GM23248 (cell line): ENCODE data around the gene RCAN2. TPM values are rescaled to one million over a fixed set of nuclear protein-coding genes. Genes with fewer than 3 reads are reported as not detected.

ENCODE experiments used
- DNase-seq: peaks from one replicate; pipeline ENCODE4 v3.0.0-alpha.2; 2015
- H2AFZ ChIP-seq: fragments of 200-600 bp; sonication (generic); 2 replicates; pipeline ENCODE4 v1.6.1; 2016; ENCODE audit warnings: antibody characterized with exemption
- H3F3A ChIP-seq: fragments of 200-600 bp; sonication (generic); 2 replicates; pipeline ENCODE4 v1.6.1; 2016; ENCODE audit warnings: mild to moderate bottlenecking, antibody characterized with exemption, mixed run types; ENCODE audit not compliant: insufficient read depth
- H3K27ac ChIP-seq: fragments of 200-600 bp; sonication (generic); 2 replicates; pipeline ENCODE4 v1.5.1; 2016; ENCODE audit warnings: mild to moderate bottlenecking
- H3K27me3 ChIP-seq: fragments of 200-600 bp; sonication (generic); replicated peaks from 2 replicates; pipeline ENCODE4 v1.6.1; 2016; ENCODE audit warnings: mild to moderate bottlenecking; ENCODE audit not compliant: insufficient read depth
- H3K36me3 ChIP-seq: fragments of 200-600 bp; sonication (generic); 2 replicates; pipeline ENCODE4 v1.6.1; 2016; ENCODE audit warnings: low read depth, mild to moderate bottlenecking
- H3K4me1 ChIP-seq: fragments of 200-600 bp; sonication (generic); 2 replicates; pipeline ENCODE4 v1.6.1; 2016; ENCODE audit warnings: mild to moderate bottlenecking; ENCODE audit not compliant: insufficient read depth
- H3K4me2 ChIP-seq: fragments of 200-600 bp; sonication (generic); one replicate; pipeline ENCODE4 v1.6.1; 2016; ENCODE audit warnings: mild to moderate bottlenecking; ENCODE audit not compliant: unreplicated experiment
- H3K4me3 ChIP-seq: fragments of 200-600 bp; sonication (generic); 2 replicates; pipeline ENCODE4 v1.5.1; 2016; ENCODE audit warnings: mild to moderate bottlenecking
- H3K79me2 ChIP-seq: fragments of 200-600 bp; sonication (generic); 2 replicates; pipeline ENCODE4 v1.6.1; 2016; ENCODE audit warnings: mild to moderate bottlenecking; ENCODE audit not compliant: insufficient read depth
- H3K9ac ChIP-seq: fragments of 200-600 bp; sonication (generic); 2 replicates; pipeline ENCODE4 v1.6.1; 2016; ENCODE audit warnings: mild to moderate bottlenecking
- H3K9me2 ChIP-seq: fragments of 200-600 bp; sonication (generic); 2 replicates; pipeline ENCODE4 v1.6.1; 2016; ENCODE audit warnings: mixed run types, mild to moderate bottlenecking, moderate library complexity; ENCODE audit not compliant: insufficient read depth
- H3K9me3 ChIP-seq: fragments of 200-600 bp; sonication (generic); one replicate; pipeline ENCODE4 v1.6.1; 2017; ENCODE audit warnings: low read depth
- H4K20me1 ChIP-seq: fragments of 200-600 bp; sonication (generic); 2 replicates; pipeline ENCODE4 v1.6.0; 2016; ENCODE audit not compliant: insufficient read depth
- EZH2 ChIP-seq: fragments of 200-600 bp; sonication (generic); IDR thresholded peaks from 2 replicates; pipeline ENCODE4 v1.6.1; 2018; ENCODE audit warnings: antibody characterized with exemption, mild to moderate bottlenecking; ENCODE audit not compliant: insufficient read depth, poor library complexity, severe bottlenecking
- EZH2phosphoT487 ChIP-seq: fragments of 200-600 bp; sonication (generic); IDR thresholded peaks from 2 replicates; pipeline ENCODE4 v1.6.1; 2018; ENCODE audit warnings: antibody characterized with exemption, moderate library complexity, mild to moderate bottlenecking, low read depth; ENCODE audit not compliant: insufficient read depth
- WGBS, 2 experiments: methylation state at CpG; one replicate each; pipeline ENCODE4 v1.1.6; 2015 to 2017; ENCODE audit warnings: low lambda C conversion rate in 2 of 2, low coverage in 1 of 2; ENCODE audit errors: missing lambda C conversion rate in 2 of 2; 5-methylcytosine and 5-hydroxymethylcytosine counted together
- in situ Hi-C: fragments of 300-500 bp; cut with MboI; formaldehyde crosslinking; loops from 2 replicates; pipeline ENCODE4 v1.15.0; 2020
- polyA plus RNA-seq: library from polyadenylated mRNA; unstranded; fragments of >200 nt; fragmentation: Nextera tagmentation; extraction: Ambion mirVana; gene quantifications from 2 replicates; pipeline ENCODE4 v1.2.1, GENCODE V29; 2016
- total RNA-seq: library from RNA; depleted of rRNA; stranded (reverse); fragments of >200 nt; shearing (Covaris generic); gene quantifications from 2 replicates; pipeline ENCODE4 v1.2.3, GENCODE V29; 2014

Gene RCAN2
- total and polyA plus RNA-seq, 2 experiments from 2014 or later: 6.5 to 8.8 TPM

GRCh38 chr6:46191961-46192360 lies 299.3 kb downstream of the RCAN2 start:
- Histone ChIP-seq H3K9ac (no peak overlapping the region), H3F3A (peaks cover 18% of the 10 kb centered on the region; the same call in 1 of the 2 replicates), H3K9me3 (no peaks in the 10 kb centered on the region), H3K27me3 (no peaks in the 10 kb centered on the region), H3K4me2 (no peak overlapping the region), H3K4me3 (no peak overlapping the region), H4K20me1 (no peaks in the 10 kb centered on the region), H3K36me3 (no peaks in the 10 kb centered on the region), H3K79me2 (no peaks in the 10 kb centered on the region), H2AFZ (no peak overlapping the region), H3K9me2 (no peaks in the 10 kb centered on the region), H3K4me1 (peaks cover 17% of the 10 kb centered on the region), H3K27ac (peak overlapping the region; percentile 59)
- TF ChIP-seq EZH2: no peak
- no peak for TF ChIP-seq EZH2phosphoT487
- DNase-seq: peak; percentile 93
- in situ Hi-C loops: no loop called here
- WGBS, 2 experiments: 0% methylated on average over 1 of the region's 1 CpG

GRCh38 chr6:46190889-46191288 lies 300.4 kb downstream of the RCAN2 start:
- DNase-seq: no peak
- no peak overlapping the region for H2AFZ ChIP-seq
- no peaks in the 10 kb centered on the region for H3K9me3 ChIP-seq
- H3K27ac ChIP-seq: no peak overlapping the region
- no peaks in the 10 kb centered on the region for H4K20me1 ChIP-seq
- H3K36me3 ChIP-seq: no peaks in the 10 kb centered on the region
- no peak overlapping the region for H3K9ac ChIP-seq
- no peak overlapping the region for H3K4me3 ChIP-seq
- no peaks in the 10 kb centered on the region for H3K9me2 ChIP-seq
- peaks cover 18% of the 10 kb centered on the region; the same call in 1 of the 2 replicates for H3F3A ChIP-seq
- H3K79me2 ChIP-seq: no peaks in the 10 kb centered on the region
- no peaks in the 10 kb centered on the region for H3K27me3 ChIP-seq
- H3K4me2 ChIP-seq: no peak overlapping the region
- peaks cover 17% of the 10 kb centered on the region for H3K4me1 ChIP-seq
- TF ChIP-seq EZH2 (no peak), EZH2phosphoT487 (no peak)
- in situ Hi-C loops: no loop called here
- 86 to 88% methylated on average over 4 of the region's 4 CpGs for WGBS, 2 experiments

GRCh38 chr6:46189726-46190125 lies 301.5 kb downstream of the RCAN2 start:
- no peak overlapping the region for H2AFZ ChIP-seq
- TF ChIP-seq EZH2phosphoT487 (no peak), EZH2 (no peak)
- H3F3A ChIP-seq: peaks cover 20% of the 10 kb centered on the region; the same call in 1 of the 2 replicates
- in situ Hi-C loops: no loop called here
- DNase-seq: no peak
- H3K36me3 ChIP-seq: no peaks in the 10 kb centered on the region
- WGBS, 2 experiments: 78 to 87% methylated on average over 4 of the region's 4 CpGs
- H3K9ac ChIP-seq: no peak overlapping the region
- no peaks in the 10 kb centered on the region for H3K27me3 ChIP-seq
- no peak overlapping the region for H3K4me2 ChIP-seq
- H4K20me1 ChIP-seq: no peaks in the 10 kb centered on the region
- peaks cover 24% of the 10 kb centered on the region for H3K4me1 ChIP-seq
- H3K79me2 ChIP-seq: no peaks in the 10 kb centered on the region
- H3K9me2 ChIP-seq: no peaks in the 10 kb centered on the region
- no peaks in the 10 kb centered on the region for H3K9me3 ChIP-seq
- H3K4me3 ChIP-seq: no peak overlapping the region
- no peak overlapping the region for H3K27ac ChIP-seq

- no peak overlapping the region for H3K27ac ChIP-seq
- no peak overlapping the region for H3K4me3 ChIP-seq
- peaks cover 20% of the 10 kb centered on the region for H3F3A ChIP-seq
- H3K4me2 ChIP-seq: no peak overlapping the region
- 82 to 100% methylated on average over 1 of the region's 1 CpG for WGBS, 2 experiments
- H3K9me2 ChIP-seq: no peaks in the 10 kb centered on the region
- H2AFZ ChIP-seq: no peak overlapping the region
- H3K9me3 ChIP-seq: no peaks in the 10 kb centered on the region
- H4K20me1 ChIP-seq: no peaks in the 10 kb centered on the region
- H3K36me3 ChIP-seq: no peaks in the 10 kb centered on the region
- DNase-seq: no peak
- in situ Hi-C loops: no loop called here
- H3K79me2 ChIP-seq: no peaks in the 10 kb centered on the region
- H3K27me3 ChIP-seq: no peaks in the 10 kb centered on the region
- TF ChIP-seq EZH2: no peak
- TF ChIP-seq EZH2phosphoT487: no peak
- no peak overlapping the region for H3K9ac ChIP-seq
- peaks cover 23% of the 10 kb centered on the region for H3K4me1 ChIP-seq
Observed at GRCh38 chr6:46186583-46186982, 304.7 kb downstream of the RCAN2 start.

- no peaks in the 10 kb centered on the region for H3K79me2 ChIP-seq
- H3K9ac ChIP-seq: no peak overlapping the region
- TF ChIP-seq EZH2phosphoT487 (no peak), EZH2 (no peak)
- H3K4me2 ChIP-seq: peak overlapping the region; percentile 53
- peak overlapping the region; percentile 40 for H2AFZ ChIP-seq
- peak overlapping the region; percentile 24; the same call in 1 of the 2 replicates for H3K27ac ChIP-seq
- peaks cover 19% of the 10 kb centered on the region for H3K4me1 ChIP-seq
- H3K27me3 ChIP-seq: no peaks in the 10 kb centered on the region
- no peaks in the 10 kb centered on the region for H3K9me2 ChIP-seq
- in situ Hi-C loops: no loop called here
- H3K9me3 ChIP-seq: no peaks in the 10 kb centered on the region
- DNase-seq: peak; percentile 92
- no peaks in the 10 kb centered on the region for H3K36me3 ChIP-seq
- 33 to 41% methylated on average over 4 of the region's 4 CpGs for WGBS, 2 experiments
- no peaks in the 10 kb centered on the region for H4K20me1 ChIP-seq
- H3K4me3 ChIP-seq: no peak overlapping the region
- H3F3A ChIP-seq: peaks cover 16% of the 10 kb centered on the region
Observed at GRCh38 chr6:46184114-46184513, 307.1 kb downstream of the RCAN2 start.
